ENCODE measurements around the gene CXCL3.

CXCL3 gene

DNA sequence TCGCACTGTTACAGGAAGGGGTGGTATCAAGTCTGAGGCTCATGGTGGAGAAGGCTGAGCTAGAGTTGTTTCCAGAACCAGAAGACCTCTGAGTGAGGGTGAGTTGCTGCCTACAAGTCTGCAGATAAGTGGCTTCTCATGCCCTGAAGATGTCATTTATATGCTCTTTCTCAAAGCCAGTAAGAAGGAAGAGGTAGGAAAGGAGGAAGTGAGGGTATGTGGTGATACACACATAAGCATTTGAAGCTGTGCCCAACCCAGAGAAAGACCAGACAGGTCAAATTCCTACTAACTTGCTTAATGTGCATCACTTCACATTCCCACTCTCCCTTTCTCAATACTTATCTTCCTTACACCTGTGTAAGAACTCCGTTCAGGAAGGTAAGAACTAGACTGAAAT lies 50.4 kb downstream of the CXCL3 start, which contains the start of gene PPBP:
Gene PPBP, minus strand, starts transcription at position 130 of the 400 bp plus-strand sequence. Its CDS starts 87 bp downstream, at position 43.
- DNase-seq (ENCODE audit: extremely low read depth, low read depth): no peak
- TF ChIP-seq, protein P1, sequence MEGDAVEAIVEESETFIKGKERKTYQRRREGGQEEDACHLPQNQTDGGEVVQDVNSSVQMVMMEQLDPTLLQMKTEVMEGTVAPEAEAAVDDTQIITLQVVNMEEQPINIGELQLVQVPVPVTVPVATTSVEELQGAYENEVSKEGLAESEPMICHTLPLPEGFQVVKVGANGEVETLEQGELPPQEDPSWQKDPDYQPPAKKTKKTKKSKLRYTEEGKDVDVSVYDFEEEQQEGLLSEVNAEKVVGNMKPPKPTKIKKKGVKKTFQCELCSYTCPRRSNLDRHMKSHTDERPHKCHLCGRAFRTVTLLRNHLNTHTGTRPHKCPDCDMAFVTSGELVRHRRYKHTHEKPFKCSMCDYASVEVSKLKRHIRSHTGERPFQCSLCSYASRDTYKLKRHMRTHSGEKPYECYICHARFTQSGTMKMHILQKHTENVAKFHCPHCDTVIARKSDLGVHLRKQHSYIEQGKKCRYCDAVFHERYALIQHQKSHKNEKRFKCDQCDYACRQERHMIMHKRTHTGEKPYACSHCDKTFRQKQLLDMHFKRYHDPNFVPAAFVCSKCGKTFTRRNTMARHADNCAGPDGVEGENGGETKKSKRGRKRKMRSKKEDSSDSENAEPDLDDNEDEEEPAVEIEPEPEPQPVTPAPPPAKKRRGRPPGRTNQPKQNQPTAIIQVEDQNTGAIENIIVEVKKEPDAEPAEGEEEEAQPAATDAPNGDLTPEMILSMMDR (IDR thresholded peaks at IDR 0.05; ENCODE audit: low read depth, low read length, missing control alignments): no peak
- H3K4me3 ChIP-seq (replicated peaks; ENCODE audit: low read depth, low read length): no peak within 1 kb of the TSS

All from HFF-Myc (cell line).